Measurements from ENCODE around the gene CCNF.
A peak's percentile ranks its signal among the peaks of the same experiment; 100 is the strongest.

CCNF gene

DNA sequence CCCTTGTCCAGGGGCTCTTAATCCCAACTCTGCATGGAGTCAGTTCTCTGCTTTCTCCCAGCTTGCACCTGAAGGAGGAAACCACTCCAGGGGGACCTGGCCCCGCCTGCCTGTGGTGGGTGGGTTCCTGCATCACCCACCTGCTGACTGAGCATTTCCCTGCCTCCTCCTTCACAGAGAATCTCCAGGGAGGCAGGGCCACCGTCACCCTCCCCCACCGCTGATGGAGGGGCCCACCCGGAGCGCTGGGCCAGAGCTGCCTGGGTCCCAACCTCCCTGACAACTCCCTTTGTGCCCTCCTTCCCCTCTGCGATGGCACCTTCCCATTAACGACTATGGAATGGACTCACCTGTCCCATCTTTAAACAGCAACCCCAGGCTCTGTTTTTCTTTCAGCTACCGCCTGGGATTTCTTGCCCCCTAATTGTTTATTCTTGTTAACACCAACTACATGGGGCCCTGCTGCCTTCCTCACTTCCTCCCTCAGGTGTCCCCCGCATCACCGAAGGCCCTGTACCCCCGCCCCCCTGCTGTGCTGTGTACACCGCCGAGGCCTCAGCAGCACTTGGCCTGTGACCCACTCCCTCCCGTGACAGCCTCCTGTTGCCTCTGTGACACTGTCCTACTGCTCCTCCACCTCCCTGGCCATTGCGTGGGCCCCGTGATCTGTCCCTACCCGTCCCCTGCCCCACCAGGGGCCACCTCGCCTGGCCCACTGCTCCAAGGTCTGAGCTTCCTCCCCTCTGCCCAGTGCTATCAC lies 29.8 kb downstream of the CCNF start:
- DNase-seq: no peak

GRCh38 chr16:2459647-2460390 lies 30.6 kb downstream of the CCNF start, which contains the start of gene TEDC2:
Gene TEDC2 (plus strand): TSS chr16:2460109. CDS start chr16:2460145, 36 bp downstream.
- peak; percentile 94 for DNase-seq

- DNase-seq: no peak
Observed at GRCh38 chr16:2460391-2460713, 31.1 kb downstream of the CCNF start.

GRCh38 chr16:2460916-2461315 lies 31.7 kb downstream of the CCNF start:
- DNase-seq: no peak

DNA sequence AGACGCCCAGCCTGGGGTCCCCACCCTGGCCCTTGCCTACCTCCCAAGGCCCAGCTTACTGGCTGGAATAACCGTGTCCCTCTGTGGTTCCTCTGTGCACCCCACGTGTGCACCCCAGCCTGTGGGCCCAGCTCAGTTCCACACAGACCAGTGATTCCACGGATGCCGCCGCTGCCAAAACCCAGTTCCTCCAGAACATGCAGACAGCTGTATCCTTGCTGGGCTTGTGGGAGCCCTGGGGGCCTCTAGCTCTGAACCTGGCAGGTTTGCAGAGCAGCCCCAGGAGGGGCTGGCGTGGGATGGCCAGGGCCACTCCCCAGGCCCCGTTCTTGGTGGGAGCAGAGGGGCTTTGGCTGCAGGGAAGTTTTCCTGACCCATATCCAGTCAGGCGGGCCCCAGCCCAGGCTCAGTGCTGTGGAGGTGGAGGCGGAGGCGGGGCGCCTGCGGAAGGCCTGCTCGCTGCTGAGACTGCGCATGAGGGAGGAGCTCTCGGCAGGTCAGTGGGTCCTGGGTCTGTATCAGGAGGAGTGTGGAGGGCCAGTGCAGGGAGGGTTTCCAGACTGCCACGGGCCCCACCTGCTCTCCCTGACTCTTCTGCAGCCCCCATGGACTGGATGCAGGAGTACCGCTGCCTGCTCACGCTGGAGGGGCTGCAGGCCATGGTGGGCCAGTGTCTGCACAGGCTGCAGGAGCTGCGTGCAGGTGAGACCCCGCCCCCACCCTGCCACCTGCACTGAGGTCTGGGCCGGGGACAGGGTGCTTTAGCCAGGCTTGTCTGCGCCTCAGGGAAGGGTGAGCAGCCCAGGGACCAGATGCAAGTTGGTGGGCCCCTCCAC lies 33.0 kb downstream of the CCNF start:
- no peak for DNase-seq

- no peak for DNase-seq
Observed at GRCh38 chr16:2464333-2464732, 35.1 kb downstream of the CCNF start.

GRCh38 chr16:2465653-2466415 lies 36.6 kb downstream of the CCNF start:
- no peak for DNase-seq

GRCh38 chr16:2466667-2467527 lies 37.6 kb downstream of the CCNF start:
- no peak for DNase-seq

DNA sequence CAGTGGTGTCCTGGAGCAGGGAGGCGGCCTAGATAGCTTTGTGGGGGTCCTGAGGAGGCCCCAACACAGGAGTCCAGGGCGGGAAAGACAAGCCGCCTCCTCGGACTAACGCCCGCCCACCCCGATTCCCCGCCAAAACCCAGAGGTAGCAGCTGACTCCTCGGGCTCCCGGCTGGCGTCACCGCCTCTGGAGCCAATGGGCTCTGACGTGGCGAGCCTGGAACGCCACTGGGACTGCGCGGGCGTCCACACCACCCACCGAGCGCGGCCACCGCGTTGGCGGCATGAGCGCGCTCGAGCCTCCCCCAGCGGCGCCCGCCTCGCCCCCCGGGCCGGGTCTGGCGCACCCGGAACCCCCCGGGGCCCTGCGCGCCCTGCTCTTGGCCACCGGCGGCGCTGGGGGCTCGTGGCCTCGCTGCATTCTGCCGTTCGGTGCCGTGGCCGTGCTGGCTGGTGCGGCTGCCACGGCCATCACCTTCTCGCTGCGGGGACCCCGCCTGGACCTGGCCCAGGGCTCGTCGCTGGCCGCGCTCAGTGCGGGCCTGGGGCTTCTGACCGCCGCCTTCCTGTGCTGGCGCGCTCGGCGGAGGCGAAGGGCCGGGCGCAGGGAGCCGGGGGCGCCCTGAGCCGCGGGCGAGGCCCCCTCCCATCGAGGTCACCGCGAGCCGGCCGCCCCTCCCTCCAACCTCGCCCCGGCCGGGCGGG lies 38.4 kb downstream of the CCNF start:
- DNase-seq: no peak

- no peak for DNase-seq
Observed at GRCh38 chr16:2468233-2468724, 39.0 kb downstream of the CCNF start.

DNA sequence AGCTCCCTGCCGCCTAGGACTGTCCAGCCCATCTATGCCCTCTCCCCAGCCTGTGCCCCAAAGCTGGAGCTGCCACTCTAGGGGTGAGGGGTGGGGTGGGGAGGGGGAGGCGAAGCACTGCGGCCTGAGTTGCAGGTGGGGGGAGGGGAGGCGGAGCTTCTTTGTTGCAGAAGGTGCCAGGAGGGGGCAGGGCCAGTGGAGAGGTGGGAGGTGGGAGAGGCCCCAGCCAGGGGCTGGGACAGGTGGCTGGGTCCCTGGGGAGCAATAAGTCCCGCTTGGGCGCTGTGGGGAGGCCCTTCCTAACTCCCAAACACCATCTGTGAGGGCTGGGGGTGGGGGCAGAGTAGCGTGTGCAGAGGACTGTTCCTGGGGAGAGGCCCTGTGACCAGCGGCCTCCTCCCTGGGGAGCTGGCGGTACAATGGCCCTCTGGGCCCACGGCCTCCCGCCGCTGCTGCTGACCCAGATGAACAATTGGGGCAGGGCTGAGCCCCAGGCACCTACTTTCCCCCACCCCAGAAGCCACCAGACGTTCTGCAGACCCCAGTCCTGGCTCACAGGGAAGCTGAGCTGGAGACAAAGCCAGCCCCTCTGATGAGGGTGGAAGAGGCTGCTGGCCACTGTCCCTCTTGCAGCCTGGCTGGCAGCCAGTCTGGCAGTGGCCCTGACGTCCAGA lies 39.6 kb downstream of the CCNF start:
- DNase-seq: no peak

- DNase-seq: no peak
Observed at GRCh38 chr16:2469399-2470233, 40.4 kb downstream of the CCNF start.

- DNase-seq: no peak
Observed at GRCh38 chr16:2470234-2470601, 41.0 kb downstream of the CCNF start.

DNA sequence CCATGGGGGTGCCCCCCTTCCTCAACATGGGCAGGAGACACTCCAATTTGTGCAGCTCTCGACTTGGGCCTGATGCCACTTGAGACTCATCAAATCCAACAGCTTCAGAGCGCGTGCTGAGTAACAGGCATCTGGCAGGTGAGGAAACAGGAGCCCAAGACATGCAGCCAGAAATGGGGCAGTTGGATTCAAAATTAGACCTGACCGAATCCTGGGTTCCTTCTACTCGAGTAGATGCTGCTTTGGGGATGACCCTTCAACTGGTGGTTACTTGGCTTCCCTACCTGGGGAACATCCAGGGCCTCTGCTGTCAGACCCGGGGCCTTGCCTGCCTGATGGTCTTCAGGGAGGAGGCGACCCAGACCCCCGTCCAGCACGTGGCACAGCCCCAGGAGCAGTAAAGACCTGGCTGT lies 41.4 kb downstream of the CCNF start:
- DNase-seq: no peak

DNA sequence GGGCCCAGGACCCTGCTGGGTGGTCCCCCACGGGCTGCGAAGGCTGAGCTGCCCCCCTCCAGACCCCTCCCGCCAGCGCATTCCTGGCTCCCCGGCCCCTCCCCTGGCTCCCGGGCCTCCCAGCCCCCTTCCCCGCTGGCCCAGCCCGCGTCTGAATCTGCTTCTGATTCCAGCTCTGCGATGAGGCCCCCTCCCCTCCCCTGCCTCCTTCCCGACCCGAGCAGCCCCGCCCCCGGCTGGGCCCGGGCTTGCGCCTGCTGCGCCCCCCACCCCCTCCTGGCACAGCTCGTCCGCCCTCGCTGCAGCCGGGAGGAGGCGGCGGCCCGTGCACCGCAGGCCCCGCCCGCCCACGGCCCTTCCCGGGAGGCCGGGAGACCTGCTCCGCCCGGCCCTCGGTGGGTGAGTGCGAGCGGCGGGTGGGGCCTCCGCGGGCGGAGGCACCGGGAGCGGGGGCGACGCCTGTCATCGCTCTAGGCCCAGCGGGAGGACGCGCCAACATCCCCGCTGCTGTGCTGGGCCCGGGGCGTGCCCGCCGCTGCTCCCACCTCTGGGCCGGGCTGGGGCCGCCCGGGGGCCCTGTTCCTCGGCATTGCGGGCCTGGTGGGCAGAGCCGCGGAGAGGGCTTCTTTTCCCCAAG lies 41.9 kb downstream of the CCNF start, which contains the start of gene NTN3:
Gene NTN3, plus strand, starts transcription at position 282 of the 637 bp plus-strand sequence. CDS start 405 bp downstream, outside the sequence.
- no peak for DNase-seq

GRCh38 chr16:2471653-2472487 lies 42.6 kb downstream of the CCNF start:
- DNase-seq: no peak

DNA sequence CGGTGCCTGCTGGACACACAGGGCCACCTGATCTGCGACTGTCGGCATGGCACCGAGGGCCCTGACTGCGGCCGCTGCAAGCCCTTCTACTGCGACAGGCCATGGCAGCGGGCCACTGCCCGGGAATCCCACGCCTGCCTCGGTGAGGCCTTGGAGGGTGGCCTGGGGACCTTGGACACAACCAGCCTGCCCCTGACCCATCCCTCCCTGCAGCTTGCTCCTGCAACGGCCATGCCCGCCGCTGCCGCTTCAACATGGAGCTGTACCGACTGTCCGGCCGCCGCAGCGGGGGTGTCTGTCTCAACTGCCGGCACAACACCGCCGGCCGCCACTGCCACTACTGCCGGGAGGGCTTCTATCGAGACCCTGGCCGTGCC lies 43.2 kb downstream of the CCNF start:
- DNase-seq: no peak

Measured in KG1 (cell line).